GM18873 (cell line): ENCODE results near the gene ZC3H10.

Experiments
- ATAC-seq: cut with Tn5 transposase; IDR thresholded peaks from one replicate; pipeline ENCODE4 v1.9.1; 2021; ENCODE audit warnings: mild to moderate bottlenecking, moderate library complexity, moderate number of reproducible peaks; ENCODE audit not compliant: unreplicated experiment, low FRiP score

The ZC3H10 gene

DNA sequence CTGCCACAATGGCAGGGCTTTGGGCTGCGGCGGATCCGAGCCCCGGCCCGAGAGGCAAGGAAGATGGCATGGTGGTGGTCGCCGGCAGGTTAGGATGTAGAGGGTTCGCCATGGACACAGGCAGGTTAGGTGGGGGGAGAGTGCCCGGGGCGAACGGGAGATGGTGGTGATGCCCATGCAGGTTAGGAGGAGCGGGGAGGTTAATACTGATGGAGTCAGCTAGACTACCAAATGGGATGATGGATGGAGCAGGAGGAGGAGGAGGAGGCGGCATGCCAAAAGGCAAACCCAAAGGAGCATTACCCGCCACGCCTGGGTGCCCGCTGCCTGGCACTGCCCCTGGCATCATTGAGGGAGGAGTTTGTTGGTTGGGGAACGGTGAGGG, 46.3 kb downstream of the ZC3H10 start:
- no peak for ATAC-seq

DNA sequence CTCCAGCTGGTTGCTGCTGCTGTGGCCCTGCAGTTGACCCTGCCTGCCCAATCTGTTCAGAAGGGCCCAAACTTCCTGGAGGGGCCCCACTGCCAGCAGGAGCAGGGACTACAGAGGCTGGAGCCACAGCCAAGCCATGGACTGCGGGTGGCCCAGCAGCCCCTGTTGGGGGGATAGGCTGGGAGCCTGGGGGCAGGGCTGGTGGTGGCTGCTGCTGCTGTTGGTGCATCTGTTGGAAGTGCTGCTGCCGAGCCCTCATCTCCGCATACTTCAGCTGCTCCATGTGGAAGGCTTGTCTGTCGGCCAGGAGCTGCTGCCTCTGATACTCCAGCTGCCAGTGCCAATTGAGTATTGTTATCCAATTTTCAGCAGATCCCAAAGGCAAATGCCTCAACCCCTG, 47.3 kb downstream of the ZC3H10 start:
- no peak for ATAC-seq

DNA sequence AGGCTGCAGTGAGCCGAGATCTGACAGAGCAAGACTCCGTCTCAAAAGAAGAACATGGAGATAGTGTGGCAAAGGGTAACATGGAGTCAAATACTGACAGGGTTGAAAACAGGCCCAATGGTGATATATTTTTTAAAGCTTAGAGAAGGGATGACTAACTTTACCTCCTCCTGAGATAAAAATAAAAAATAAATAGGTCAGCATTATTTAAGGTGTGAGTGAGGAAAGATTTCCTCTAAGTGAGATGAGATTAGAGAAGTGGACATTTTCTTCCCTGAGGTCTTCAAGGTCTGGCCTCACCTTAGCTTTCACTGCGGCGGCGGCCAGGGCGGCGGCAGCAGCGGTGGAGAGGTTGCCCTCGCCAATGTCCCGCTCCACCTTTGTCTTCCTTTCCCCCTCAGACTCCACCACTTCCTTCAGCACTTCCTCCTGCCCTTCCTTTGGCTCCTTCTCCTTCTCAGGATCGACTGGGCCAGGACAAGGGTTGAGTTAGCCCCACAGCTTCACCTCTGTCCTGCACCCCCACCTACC, 51.2 kb downstream of the ZC3H10 start:
- no peak for ATAC-seq

DNA sequence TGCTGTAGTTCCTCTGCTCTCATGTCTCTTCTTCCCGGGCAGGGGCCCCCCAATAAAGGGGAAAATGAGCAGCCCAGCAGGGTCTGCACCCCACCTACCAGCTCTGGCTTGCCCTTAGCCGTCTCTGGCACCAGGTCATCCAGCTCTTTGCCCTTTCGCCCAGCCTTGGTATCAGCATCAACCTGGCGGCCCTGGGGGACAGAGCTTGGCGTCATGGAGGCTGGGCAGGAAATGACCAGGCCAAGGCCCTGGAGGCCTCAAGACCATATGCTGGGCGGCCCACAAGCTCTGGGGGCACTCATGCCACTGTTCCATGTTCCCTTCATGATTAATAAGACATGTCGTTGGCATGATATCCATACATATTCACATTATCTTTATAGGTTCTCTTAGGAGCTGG, 54.8 kb downstream of the ZC3H10 start:
- no peak for ATAC-seq
